COLO668 (cell line): ENCODE data around the gene CHTF18.

Source experiments
- DNase-seq: peaks from one replicate; lab custom pipeline; 2025; ENCODE audit not compliant: unreplicated experiment; lab: John Stamatoyannopoulos, UW

CHTF18 gene

DNA sequence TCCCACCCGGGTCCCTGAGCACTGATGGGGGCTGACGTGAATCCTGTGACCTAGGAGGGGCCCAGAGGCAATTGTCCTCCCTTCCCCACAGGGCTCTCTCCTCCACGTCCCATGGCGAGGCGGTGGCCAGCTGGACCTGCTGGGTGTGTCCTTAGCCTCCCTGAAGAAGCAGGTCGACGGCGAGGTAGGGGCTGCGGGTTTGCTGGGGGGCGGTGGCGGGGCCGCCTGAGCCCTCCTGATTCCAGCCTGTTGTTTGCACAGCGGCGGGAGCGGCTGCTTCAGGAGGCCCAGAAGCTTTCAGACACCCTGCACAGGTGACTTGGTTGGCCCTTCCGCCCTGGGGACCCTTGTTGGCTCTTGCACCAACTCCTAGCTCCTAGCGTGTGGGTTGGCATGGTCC lies 1.7 kb downstream of the CHTF18 start:
- DNase-seq, result no peak

DNA sequence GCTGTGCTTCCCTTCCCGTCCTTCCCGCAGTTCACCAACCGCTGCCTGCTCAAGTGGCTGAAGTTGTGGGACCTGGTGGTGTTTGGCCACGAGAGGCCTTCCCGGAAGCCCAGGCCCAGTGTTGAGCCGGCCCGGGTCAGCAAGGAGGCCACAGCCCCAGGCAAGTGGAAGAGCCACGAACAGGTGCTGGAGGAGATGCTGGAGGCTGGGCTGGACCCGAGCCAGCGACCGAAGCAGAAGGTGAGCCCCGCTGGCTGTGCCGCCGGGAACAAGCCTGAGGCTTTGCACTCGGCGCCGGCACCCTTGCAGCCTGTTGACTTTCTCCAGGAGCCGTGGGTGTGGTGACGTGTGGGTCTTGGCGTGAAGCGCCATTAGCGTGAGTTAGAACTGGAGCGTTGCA lies 2.7 kb downstream of the CHTF18 start:
- no peak for DNase-seq

DNA sequence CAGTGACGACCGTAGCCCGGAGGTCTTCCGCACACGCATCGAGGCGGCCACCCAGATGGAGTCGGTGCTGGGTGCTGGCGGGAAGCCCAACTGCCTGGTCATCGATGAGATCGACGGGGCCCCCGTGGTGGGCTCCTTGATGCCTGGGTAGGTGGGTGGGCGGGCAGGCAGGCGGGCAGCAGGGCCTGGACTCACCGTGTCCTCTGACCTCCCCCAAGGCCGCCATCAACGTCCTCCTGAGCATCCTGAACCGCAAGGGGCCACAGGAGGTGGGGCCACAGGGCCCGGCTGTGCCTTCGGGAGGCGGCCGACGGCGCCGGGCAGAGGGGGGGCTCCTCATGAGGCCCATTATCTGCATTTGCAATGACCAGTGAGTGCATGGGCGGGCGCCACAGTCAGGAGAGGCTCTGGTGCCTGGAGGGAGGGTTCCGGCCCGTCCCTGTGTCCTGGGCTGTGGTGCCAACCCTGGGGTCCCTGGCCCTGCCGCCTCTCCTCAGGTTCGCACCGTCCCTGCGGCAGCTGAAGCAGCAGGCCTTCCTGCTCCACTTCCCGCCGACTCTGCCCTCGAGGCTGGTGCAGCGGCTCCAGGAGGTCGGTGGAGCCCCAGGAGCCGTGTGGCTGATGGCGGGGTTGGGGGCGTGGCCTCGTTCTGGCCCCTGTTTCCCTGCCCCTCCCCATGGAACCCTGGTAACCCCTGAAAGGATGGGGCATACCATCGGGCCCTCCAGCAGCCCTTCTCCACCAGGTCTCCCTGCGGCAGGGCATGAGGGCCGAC lies 4.0 kb downstream of the CHTF18 start:
- DNase-seq, result no peak

DNA sequence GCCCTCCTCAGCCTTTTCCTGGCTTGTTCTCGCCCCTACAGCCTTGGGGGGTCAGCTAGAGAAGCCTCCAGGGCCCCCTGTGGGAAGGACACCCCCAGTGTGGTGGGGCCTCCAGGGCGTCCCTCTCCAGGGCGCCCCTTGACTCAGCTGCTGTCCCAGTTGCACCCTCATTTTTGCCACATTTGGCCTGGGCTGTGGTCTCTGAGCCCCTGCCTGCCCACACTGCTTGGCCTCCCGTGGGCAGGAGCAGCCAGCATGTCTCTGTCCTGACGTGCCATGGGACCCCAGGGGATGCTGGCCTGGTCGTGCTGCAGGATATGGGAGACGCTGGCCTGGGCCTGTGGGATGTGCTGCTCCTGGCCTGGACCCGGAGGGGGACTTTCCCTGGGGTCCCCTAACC lies 5.0 kb downstream of the CHTF18 start:
- DNase-seq, result no peak

DNA sequence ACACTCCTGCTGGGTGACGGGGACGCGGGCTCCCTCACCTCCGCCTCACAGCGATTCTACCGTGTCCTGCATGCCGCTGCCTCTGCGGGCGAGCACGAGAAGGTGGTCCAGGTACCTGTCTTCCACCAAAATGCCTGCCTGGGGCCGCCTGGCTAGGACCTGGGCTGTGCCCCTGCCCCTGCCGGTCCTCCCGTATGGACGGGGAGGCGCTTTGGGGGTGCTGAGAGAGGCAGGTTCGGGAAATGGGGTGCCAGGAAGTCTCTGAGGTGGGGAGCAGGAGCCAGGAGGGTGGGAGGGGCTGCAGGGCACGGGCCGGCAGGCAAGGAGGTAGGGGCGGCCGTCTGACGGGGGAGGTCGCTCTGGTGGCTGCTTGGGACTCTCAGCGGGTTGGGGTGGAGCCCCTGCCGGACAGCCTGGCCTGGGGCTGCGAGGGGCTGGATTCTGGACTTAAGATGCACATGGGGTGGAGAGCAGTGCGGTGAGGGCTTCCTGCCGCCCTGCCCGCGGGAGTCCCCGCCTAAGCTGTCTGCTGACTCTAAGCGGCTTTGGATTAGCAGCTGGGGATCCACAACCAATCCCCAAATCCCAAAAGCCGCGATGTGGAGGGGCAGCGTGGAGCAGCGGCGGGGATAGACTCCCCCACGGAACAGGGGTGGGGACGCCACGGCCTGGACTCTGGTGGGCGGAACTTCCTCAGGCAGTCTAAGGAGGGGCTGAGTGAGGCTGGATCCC lies 5.8 kb downstream of the CHTF18 start:
- no peak for DNase-seq

DNA sequence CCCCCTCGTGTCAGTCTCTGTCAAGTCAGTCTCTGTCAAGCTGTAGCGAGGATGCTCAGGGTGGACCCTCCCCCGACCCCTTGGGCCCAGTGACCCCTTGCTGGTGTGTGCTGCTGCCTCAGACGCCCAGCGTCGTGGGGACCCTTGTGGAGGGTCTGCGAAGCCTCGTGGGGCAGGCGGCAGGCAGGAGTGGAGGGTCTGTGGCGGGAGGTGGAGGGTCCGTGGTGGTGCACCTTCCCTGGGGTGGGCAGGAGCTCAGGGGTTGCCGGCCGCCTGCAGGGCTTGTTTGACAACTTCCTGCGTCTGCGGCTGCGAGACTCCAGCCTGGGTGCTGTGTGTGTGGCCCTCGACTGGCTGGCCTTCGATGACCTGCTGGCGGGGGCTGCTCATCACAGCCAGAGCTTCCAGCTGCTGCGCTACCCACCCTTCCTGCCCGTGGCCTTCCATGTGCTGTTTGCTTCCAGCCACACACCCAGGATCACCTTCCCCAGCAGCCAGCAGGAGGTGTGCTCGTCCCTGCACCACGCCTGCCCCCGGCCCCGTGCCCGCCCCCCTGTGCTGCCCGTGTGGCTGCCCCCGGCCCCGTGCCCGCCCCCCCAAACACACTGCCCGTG lies 6.5 kb downstream of the CHTF18 start:
- DNase-seq, result no peak

DNA sequence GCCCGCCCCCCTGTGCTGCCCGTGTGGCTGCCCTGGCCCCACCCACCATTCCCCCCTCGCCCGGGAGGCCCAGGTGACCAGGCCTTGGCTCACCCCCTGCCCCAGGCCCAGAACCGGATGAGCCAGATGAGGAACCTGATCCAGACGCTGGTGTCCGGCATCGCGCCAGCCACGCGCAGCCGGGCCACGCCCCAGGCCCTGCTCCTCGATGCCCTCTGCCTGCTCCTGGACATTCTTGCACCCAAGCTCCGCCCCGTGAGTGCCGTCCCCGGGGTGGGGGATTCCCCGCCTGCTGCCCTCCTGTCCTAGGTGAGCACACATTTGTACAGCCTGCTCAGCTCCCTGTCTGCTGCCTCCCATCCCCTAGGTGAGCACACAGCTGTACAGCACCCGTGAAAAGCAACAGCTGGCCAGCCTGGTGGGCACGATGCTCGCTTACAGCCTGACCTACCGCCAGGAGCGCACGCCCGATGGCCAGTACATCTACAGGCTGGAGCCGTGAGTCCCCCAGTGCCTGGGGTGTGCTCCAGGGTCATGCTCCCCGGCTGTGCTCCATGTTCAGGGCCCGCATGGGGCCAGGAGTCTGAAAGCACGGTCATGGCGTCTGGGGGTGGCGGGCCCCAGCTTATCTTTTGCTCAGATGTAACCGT lies 7.3 kb downstream of the CHTF18 start:
- DNase-seq, result peak; percentile 35

DNA sequence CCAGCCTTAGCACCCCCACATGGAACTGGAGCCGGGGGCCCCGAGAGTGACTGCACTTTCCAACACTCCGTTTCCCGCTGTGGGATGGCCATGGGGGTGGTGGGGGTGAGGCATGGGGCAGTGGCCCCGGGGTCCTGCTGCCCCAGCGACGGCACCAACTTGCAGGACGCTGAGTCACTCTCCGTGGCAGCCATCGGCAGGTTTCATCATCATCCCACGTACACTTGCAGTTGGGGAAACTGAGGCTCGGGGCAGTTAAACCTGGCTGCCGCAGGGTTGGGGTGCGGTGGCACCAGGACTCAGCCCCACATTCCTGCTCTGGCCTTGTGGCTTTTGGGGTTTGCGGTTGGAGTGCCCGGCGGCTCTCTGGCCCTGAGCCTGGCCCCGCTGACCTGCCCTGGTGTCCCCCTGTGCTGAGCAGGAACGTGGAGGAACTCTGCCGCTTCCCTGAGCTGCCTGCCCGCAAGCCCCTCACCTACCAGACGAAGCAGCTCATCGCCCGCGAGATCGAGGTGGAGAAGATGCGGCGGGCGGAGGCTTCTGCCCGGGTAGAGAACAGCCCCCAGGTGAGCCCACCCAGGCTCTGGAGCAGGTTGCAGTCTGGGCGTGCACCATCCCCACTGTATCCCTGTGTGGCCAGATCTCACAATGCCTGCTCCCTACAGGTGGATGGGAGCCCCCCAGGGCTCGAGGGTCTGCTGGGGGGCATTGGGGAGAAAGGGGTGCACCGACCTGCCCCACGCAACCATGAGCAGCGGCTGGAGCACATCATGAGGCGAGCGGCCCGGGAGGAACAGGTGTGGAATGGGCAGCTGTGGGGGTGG lies 8.1 kb downstream of the CHTF18 start:
- DNase-seq, result no peak

DNA sequence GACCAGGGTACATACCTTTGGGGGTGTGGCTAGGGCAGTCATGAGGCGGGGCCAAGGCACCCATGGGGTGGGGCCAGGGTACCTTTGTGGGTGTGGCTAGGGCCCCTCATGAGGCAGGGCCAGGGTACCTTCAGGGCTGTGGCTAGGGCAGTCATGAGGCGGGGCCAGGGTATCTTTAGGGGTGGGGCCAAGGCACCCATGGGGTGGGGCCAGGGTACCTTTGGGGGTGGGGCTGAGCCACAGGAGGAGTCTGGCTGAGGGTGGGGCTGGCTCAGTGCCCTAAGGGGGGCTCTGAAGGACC lies 8.7 kb downstream of the CHTF18 start:
- peak; percentile 35 for DNase-seq

DNA sequence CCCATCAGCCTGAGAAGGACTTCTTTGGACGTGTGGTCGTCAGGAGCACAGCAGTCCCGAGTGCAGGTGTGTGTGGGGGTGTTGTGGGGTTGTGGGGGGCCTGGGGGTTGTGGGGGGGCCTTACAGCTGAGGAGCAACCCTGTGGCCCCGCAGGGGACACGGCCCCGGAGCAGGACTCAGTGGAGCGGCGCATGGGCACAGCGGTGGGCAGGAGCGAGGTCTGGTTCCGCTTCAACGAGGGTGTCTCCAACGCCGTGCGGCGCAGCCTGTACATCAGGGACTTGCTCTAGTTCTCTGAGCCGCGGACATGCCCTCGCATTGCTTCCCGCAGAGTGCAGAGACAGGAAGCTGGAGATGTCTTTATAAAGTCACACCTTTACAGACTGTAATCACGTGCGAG lies 9.3 kb downstream of the CHTF18 start:
- DNase-seq, result no peak

DNA sequence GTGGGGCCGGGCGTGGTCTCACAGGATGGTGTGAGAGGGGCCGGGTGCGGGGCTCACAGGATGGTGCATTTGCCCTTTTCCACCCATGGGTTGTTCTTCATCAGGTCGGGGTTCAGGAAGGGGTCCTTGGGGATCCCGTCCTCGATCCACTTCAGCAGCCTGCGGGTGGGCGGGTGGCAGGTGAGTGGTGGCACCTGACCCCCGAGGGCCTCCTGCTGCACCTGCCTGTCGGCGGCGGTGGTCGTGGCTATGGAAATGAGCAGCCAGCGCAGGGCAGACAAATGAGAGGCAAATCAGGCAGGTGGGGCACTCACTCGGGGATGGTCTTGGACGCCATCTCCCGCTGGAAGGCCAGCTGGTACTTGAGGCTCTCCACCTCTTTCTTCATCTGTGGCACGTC lies 10.2 kb downstream of the CHTF18 start:
- DNase-seq, result no peak

DNA sequence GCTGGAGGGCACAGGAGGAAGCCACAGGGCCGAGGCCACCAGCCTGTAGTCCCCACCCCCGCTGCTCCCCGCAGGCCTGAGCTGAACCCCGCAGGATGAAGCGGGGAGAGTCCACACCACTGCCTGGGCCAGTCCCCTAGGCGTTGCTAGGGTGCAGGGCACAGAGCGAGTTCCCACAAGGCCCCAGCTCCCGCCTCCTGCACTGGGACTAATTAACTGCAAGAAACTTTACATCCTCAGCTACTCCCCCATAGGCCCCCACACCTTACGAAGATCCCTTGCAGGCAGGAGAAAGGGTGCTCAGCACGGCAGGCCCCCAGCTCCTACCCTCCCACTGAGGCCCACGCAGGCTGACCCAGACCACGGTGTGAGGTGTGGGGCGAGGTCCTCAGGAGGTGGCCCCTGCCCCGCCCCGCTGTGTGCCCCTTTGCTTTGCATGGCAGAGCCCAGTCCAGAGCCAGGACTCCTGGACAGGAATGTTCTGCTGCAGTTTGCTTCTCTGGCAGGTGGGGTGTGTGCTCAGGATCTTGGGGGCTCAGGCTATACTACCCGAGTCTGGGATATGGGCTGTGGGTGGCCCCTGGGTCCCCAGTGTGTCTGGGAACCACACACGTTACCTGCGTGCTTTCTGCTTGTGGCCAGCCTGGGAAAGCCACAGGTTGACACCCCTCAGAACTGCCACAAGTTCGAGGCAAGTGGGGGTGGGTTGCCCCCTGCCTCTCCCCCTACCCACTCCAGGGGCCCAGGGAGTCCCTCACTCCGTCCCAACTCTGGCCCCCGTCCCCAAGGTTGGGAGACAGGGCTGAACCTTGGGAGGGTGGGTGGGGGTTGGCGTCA lies 10.9 kb downstream of the CHTF18 start:
- no peak for DNase-seq

DNA sequence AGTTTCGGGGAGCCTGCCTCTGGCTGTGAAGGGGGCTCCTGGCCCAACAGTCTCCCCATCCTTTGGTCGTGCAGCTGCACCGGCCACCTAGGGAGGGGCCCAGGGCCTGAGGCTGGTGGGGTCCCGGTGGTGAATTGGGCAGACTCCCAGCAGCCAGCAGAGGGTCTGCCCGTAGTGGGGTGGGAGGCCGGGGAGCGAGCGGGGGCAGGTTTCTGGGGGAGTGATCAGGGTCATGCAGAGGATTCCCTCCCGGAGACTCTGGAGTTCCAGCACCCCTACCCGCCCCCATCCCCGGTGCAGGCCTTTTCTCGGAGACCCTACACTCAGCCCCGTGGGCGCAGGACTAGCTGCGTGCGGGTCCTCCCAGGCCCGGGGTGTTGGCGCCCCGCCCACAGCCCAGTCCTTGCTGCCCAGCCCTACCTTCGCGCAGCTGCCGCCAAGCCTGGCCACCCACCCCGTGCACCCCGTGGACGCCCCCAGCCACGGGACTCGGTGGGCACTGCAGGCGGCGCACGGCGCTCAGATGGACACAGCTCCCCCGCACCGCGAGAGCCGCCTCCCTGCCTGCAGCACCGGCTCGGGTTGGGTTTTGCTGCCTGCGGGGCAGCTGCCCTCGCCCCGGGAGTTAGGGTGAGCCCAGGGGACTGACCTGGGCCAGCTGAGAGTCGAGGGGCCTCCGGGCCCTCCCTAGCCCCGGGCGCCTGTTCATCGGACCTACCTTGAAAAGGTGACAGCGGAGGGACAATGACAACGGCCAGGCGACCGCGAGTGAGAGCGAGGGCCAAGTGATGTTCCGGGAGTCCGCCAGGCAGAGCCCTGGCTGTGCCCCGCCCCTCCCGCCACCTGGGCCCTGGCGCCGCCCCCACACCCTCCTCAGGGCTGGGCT lies 11.8 kb downstream of the CHTF18 start, which contains the start of gene GNG13:
Gene GNG13 (minus strand): TSS at position 787 of the 886 bp plus-strand sequence. CDS start 1,657 bp downstream, outside the sequence.
- no peak for DNase-seq

DNA sequence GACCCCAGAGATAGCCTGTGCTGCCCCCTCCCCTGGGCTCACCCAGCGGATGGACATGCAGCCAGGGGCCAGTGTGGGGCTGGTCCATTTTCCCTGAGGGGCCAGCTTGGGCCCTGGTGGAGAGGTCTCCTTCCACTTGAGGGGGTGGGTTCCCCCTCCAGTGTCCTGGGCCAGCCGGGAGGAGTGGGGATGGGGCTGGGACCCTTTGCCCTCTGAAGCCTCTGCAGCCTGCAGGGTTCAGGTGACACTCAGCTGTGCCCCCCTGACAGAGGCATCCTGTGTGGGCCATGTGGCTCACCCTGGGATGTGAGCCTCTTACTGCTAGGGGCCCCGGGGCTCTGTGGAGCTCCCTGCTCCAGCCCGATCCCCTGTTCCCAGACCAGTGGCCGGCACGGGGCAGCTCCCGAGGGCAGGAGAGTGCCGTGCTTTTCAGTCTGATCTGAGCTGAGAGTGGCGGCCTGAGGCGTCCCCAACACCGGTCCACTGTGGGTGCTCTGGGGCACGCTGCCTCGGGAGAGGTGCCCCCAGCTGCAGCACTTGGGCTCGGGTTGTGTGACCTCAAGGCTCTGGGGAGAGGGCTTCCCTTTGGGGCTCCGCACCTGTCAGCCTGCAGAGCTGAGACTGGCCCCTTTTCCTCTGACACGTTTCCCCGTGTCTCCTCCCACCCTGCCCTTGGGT lies 12.6 kb downstream of the CHTF18 start:
- DNase-seq, result no peak

DNA sequence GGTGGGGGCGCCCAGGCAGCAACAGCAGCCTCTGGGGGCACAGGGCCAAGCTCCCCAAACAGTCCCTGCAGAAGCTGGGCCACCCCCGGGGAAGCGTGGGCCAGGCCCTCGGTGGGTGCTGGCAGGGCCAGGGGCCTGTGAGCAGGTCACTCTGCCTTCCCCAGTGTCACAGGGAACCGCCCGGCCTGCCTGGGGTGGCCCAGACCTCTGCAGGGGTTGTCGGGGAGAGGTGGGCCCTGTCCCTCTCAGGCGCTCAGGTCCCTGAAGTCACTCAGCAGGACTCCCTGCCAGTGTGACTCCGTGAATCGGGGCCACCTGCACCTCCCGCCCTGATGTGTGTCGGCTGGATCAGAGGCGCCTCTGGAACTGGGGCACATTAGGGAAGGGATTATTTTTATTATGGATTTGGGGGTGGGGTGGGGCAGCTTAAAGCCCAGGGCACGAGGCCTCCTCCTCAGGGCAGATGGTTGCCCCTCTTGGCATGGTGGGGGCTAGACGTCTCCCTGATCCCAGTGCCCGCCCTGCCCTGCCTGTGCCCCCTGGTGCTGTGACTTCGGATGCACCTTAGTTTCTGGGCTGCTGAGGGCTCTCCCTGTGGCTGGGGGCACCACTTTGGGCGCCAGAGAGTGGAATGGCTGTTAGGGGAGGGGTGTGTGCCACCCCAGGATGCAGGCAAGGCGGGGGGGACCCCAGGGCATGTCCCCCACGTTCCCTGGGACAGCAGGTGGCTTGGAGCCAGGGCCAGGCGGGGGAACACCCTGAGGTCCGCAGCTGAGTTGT lies 13.4 kb downstream of the CHTF18 start:
- DNase-seq, result no peak

DNA sequence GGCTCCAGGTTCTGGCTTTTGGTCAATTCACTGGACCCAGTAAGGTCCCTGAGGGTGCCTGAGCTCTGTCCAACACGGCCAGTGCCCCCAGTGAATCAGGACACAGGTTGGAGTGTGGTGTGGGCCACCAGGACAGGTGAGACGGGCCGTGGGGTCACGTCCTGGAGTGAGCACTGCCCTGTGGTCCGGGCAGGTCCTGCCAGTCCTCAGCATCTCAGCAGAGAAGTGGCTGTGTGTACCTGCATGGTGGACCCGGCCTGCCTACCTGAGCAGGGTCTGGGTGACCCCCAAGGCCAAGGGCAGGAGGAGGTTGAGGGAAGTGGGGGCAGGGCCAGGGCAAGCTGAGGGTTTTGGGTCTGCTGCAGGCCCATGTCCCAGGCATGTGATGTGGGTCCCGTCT lies 14.0 kb downstream of the CHTF18 start:
- DNase-seq, result no peak

DNA sequence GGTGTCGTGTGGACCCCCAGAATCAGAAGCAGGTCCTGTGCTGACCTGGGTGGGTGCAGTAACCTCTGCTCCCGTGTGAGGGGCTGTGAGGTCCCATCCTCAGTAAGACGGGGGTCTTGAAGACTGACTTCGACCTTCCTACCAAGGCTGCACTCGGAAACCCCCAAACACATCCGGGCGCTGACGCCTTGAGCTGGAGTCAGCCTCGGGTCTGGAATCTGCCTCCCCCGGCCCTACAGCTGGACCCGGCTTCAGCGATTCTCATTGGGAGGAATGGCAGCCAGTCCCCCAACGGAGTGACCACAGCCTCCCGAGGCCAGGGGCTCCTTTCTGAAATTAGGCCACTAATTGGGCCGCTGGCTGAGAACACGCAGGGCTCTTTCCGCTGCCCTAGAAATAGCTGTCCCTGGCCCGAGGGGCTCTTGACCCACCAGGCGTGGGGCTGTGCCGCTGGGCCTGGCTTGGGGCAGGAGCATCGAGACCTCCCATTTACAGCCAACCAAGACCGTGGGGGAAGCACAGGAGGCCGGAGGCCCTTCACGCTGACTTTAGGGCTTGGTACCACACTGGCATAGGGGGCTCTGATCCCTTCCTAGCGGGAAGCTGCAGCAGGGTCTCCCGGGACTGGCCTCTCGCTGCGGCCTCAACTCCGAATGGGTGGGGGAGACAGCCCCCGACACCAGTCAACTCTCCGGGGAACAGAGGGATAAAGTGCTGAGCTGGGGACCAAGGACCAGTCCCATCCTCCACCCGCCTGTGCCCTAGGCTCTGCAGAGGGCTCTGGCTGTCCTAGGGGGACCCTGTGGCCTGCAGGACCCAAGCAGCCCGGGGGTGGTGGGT lies 14.7 kb downstream of the CHTF18 start:
- no peak for DNase-seq
